H1 (cell line): Measurements from ENCODE around the gene SOX30. TPM values are rescaled to one million over a fixed set of nuclear protein-coding genes. Genes with fewer than 3 reads are reported as not detected.

Experiments
- CTCF ChIA-PET: fragments of 300-600 bp; sonication (Branson Sonifier 250); formaldehyde crosslinking; loops from one replicate; lab custom pipeline; 2021; ENCODE audit not compliant: partially characterized antibody; lab: Charles Lee
- POLR2A ChIA-PET: fragments of 300-600 bp; sonication (Branson Sonifier 250); formaldehyde crosslinking; loops from one replicate; lab custom pipeline; 2021; ENCODE audit warnings: inconsistent platforms; ENCODE audit not compliant: partially characterized antibody; lab: Charles Lee
- DNase-seq, 2 experiments: peaks; one replicate each; pipeline versions ENCODE4 v3.0.0 to v3.0.0-alpha.2; 2010 to 2022; ENCODE audit warnings: low spot score in 2 of 2, low read depth in 1 of 2, mixed read lengths in 1 of 2
- FAIRE-seq: peaks from 2 replicates; lab custom pipeline; 2011; peaks lifted over from hg19 to GRCh38; lab: Jason Lieb, UNC
- H2AFZ ChIP-seq: 2 replicates; pipeline ENCODE4 v1.8.1; 2012; ENCODE audit warnings: low read length, inconsistent platforms
- H2AK5ac ChIP-seq: 2 replicates; pipeline ENCODE4 v1.6.1; 2013; ENCODE audit warnings: low read depth, low read length
- H2BK120ac ChIP-seq: replicated peaks from 2 replicates; pipeline ENCODE3; 2013; ENCODE audit warnings: low read depth, low read length, inconsistent platforms
- H2BK12ac ChIP-seq: 2 replicates; pipeline ENCODE4 v1.6.1; 2013; ENCODE audit warnings: low read depth, low read length
- H2BK15ac ChIP-seq: 2 replicates; pipeline ENCODE4 v1.6.1; 2013; ENCODE audit warnings: low read length
- H2BK20ac ChIP-seq: 2 replicates; pipeline ENCODE4 v1.6.1; 2013; ENCODE audit warnings: low read length
- H2BK5ac ChIP-seq: 2 replicates; pipeline ENCODE4 v1.6.1; 2013; ENCODE audit warnings: low read depth, low read length
- H3K14ac ChIP-seq: 2 replicates; pipeline ENCODE4 v1.6.1; 2013; ENCODE audit warnings: inconsistent platforms; ENCODE audit not compliant: insufficient read length
- H3K18ac ChIP-seq: 2 replicates; pipeline ENCODE4 v1.6.1; 2013; ENCODE audit warnings: low read length; ENCODE audit errors: extremely low read depth
- H3K23ac ChIP-seq: 2 replicates; pipeline ENCODE4 v1.6.1; 2013; ENCODE audit warnings: inconsistent platforms; ENCODE audit not compliant: insufficient read length
- H3K23me2 ChIP-seq: 2 replicates; pipeline ENCODE4 v1.6.1; 2013; ENCODE audit warnings: low read depth, low read length
- H3K27ac ChIP-seq: 2 replicates; pipeline ENCODE4 v1.6.1; 2011; ENCODE audit warnings: low read depth, low read length, inconsistent platforms
- H3K27me3 ChIP-seq, 4 experiments: replicated peaks in 1 of 4; 1 replicate in 1 of 4; 2 replicates in 3 of 4; pipeline versions ENCODE4 v1.6.1 to v1.8.1; 2011 to 2013; ENCODE audit warnings: low read length in 3 of 4, mild to moderate bottlenecking in 3 of 4, inconsistent platforms in 2 of 4, mixed read lengths in 2 of 4, moderate library complexity in 1 of 4; ENCODE audit not compliant: control insufficient read depth in 3 of 4, insufficient read depth in 3 of 4; ENCODE audit errors: extremely low read depth in 1 of 4
- H3K36me3 ChIP-seq, 4 experiments: 2 replicates each; pipeline versions ENCODE4 v1.6.1 to v1.8.1; 2011 to 2013; ENCODE audit warnings: mild to moderate bottlenecking in 4 of 4, low read length in 3 of 4, moderate library complexity in 2 of 4, control low read depth in 1 of 4, inconsistent platforms in 1 of 4; ENCODE audit not compliant: insufficient read depth in 4 of 4, control insufficient read depth in 2 of 4
- H3K4ac ChIP-seq: replicated peaks from 2 replicates; pipeline ENCODE3; 2013; ENCODE audit warnings: low read length, low read depth, mixed read lengths, inconsistent platforms; ENCODE audit not compliant: insufficient read length
- H3K4me1 ChIP-seq, 4 experiments: replicated peaks in 1 of 4; 1 replicate in 1 of 4; 2 replicates in 3 of 4; pipeline versions ENCODE4 v1.6.1 to v1.8.1; 2011 to 2013; ENCODE audit warnings: low read length in 3 of 4, inconsistent platforms in 2 of 4, mixed read lengths in 1 of 4; ENCODE audit not compliant: insufficient read depth in 4 of 4, control insufficient read depth in 3 of 4
- H3K4me2 ChIP-seq, 2 experiments: 2 replicates each; pipeline versions ENCODE4 v1.6.1 to v1.8.1; 2011 to 2013; ENCODE audit warnings: low read depth in 2 of 2, low read length in 2 of 2, control low read depth in 1 of 2, inconsistent platforms in 1 of 2, mild to moderate bottlenecking in 1 of 2; ENCODE audit not compliant: insufficient read depth in 1 of 2
- H3K4me3 ChIP-seq, 4 experiments: fragments of 200-600, 300-600 bp in 1 of 4; sonication (generic), shearing (Covaris generic), sonication (Bioruptor Twin) in 1 of 4; 2 replicates each; pipeline versions ENCODE4 v1.5.1 to v1.8.1; 2011 to 2016; ENCODE audit warnings: low read length in 4 of 4, low read depth in 3 of 4, control low read depth in 2 of 4, inconsistent platforms in 2 of 4, mild to moderate bottlenecking in 2 of 4, mixed read lengths in 1 of 4, moderate library complexity in 1 of 4; ENCODE audit not compliant: insufficient read depth in 2 of 4; ENCODE audit errors: extremely low read depth in 1 of 4
- H3K56ac ChIP-seq: replicated peaks from 2 replicates; pipeline ENCODE3; 2013; ENCODE audit warnings: low read depth, mild to moderate bottlenecking, mixed read lengths, low read length, inconsistent platforms; ENCODE audit not compliant: insufficient read length
- H3K79me1 ChIP-seq: 2 replicates; pipeline ENCODE4 v1.6.1; 2013; ENCODE audit warnings: low read depth, low read length, control low read depth
- H3K79me2 ChIP-seq, 2 experiments: 2 replicates each; pipeline versions ENCODE4 v1.6.1 to v1.8.1; 2012 to 2013; ENCODE audit warnings: low read length in 2 of 2, mild to moderate bottlenecking in 2 of 2, inconsistent platforms in 1 of 2; ENCODE audit not compliant: insufficient read depth in 2 of 2, control insufficient read depth in 1 of 2
- H3K9ac ChIP-seq, 4 experiments: replicated peaks in 1 of 4; 1 replicate in 1 of 4; 2 replicates in 3 of 4; pipeline versions ENCODE4 v1.6.1 to v1.8.1; 2011 to 2013; ENCODE audit warnings: low read depth in 3 of 4, low read length in 3 of 4, control low read depth in 2 of 4, mild to moderate bottlenecking in 2 of 4, moderate library complexity in 2 of 4, inconsistent platforms in 1 of 4; ENCODE audit errors: extremely low read depth in 1 of 4
- H3K9me3 ChIP-seq, 2 experiments: 2 replicates each; pipeline versions ENCODE4 v1.6.1 to v1.8.1; 2012 to 2013; ENCODE audit warnings: mild to moderate bottlenecking in 2 of 2, moderate library complexity in 2 of 2, control low read depth in 1 of 2, inconsistent platforms in 1 of 2, low read depth in 1 of 2, low read length in 1 of 2, mixed read lengths in 1 of 2; ENCODE audit not compliant: insufficient read depth in 2 of 2
- H4K20me1 ChIP-seq, 2 experiments: replicated peaks in 1 of 2; 2 replicates each; pipeline versions ENCODE3 to v1.8.1; 2011 to 2013; ENCODE audit warnings: inconsistent platforms in 2 of 2, low read length in 2 of 2, mild to moderate bottlenecking in 1 of 2; ENCODE audit not compliant: insufficient read depth in 2 of 2, control insufficient read depth in 1 of 2
- H4K5ac ChIP-seq: 2 replicates; pipeline ENCODE4 v1.6.1; 2013; ENCODE audit warnings: low read length, low read depth, mixed read lengths, inconsistent platforms; ENCODE audit not compliant: insufficient read length
- H4K8ac ChIP-seq: 2 replicates; pipeline ENCODE4 v1.8.0; 2013; ENCODE audit warnings: mild to moderate bottlenecking, moderate library complexity, low read length, inconsistent platforms; ENCODE audit not compliant: insufficient read depth; ENCODE audit errors: extremely low read depth
- H4K91ac ChIP-seq: replicated peaks from 2 replicates; pipeline ENCODE3; 2013; ENCODE audit warnings: low read length, mixed read lengths, inconsistent platforms; ENCODE audit not compliant: insufficient read length
- HDAC2 ChIP-seq, 2 experiments: fragments of 300-600 bp in 1 of 2; sonication (generic) in 1 of 2; IDR thresholded peaks; 2 replicates each; pipeline ENCODE4 v1.6.1; 2011 to 2012; ENCODE audit warnings: low read depth in 2 of 2, low read length in 2 of 2, mild to moderate bottlenecking in 2 of 2, moderate library complexity in 2 of 2, borderline replicate concordance in 1 of 2, inconsistent platforms in 1 of 2
- SIX5 ChIP-seq: IDR thresholded peaks from 2 replicates; pipeline ENCODE4 v1.6.1; 2011; ENCODE audit warnings: mild to moderate bottlenecking, low read depth, low read length
- WGBS, 2 experiments: shearing (Covaris generic) in 1 of 2; methylation state at CpG; one replicate each; pipeline versions ENCODE4 v1.1.6 to v1.1.7; 2013 to 2015; ENCODE audit warnings: low lambda C conversion rate in 2 of 2, mixed read lengths in 2 of 2, inconsistent platforms in 1 of 2, low coverage in 1 of 2, missing lambda C conversion rate in 1 of 2; ENCODE audit not compliant: insufficient replicate concordance in 2 of 2, insufficient coverage in 1 of 2, insufficient read length in 1 of 2; ENCODE audit errors: extremely low coverage in 1 of 2, missing lambda C conversion rate in 1 of 2; 5-methylcytosine and 5-hydroxymethylcytosine counted together
- polyA plus RNA-seq, 7 experiments: library from polyadenylated mRNA; depleted of rRNA in 3 of 7; stranded (reverse) in 5 of 7; unstranded in 2 of 7; fragments of >200 nt in 5 of 7; fragments of 200-250 nt in 2 of 7; gene quantifications; 1 replicate in 5 of 7; 2 replicates in 1 of 7; 4 replicates in 1 of 7; pipeline versions ENCODE4 v1.2.1 to v1.2.3, GENCODE V29; 2011 to 2013; ENCODE audit warnings: missing spikeins in 2 of 7, mixed read lengths in 2 of 7
- total RNA-seq: library from RNA; stranded (reverse); fragmentation: NEBNext Ultra II Directional; extraction: Animal tissue kit (Norgen Biotek cat#: 25700); gene quantifications from 2 replicates; pipeline ENCODE4 v1.2.1, GENCODE V29; 2021

Gene SOX30
- total and polyA plus RNA-seq, 2 of the 8 experiments (the other 6 are each of a cell fraction or from before 2014, with no cell fraction given): 0.35 TPM; not detected in 1

GRCh38 chr5:157681048-157681447, 28.8 kb upstream of the SOX30 start:
- Histone ChIP-seq H2BK12ac (no peak overlapping the region), H4K5ac (no peak overlapping the region), H3K4me2 (no peak overlapping the region), H2BK120ac (no peak overlapping the region), H3K9me3 (no peaks in the 10 kb centered on the region), H3K14ac (no peak overlapping the region), H3K4me3 (no peak overlapping the region), H3K4me1 (no peaks in the 10 kb centered on the region), H3K27ac (no peak overlapping the region), H4K91ac (no peak overlapping the region), H2AK5ac (no peak overlapping the region), H2BK5ac (no peak overlapping the region), H4K20me1 (no peaks in the 10 kb centered on the region), H3K9ac (no peak overlapping the region), H3K23ac (no peak overlapping the region), H2BK20ac (no peak overlapping the region), H4K8ac (no peak overlapping the region), H2BK15ac (no peak overlapping the region), H3K18ac (no peak overlapping the region), H3K36me3 (no peaks in the 10 kb centered on the region), H3K23me2 (no peaks in the 10 kb centered on the region), H3K27me3 (no peaks in the 10 kb centered on the region), H3K79me2 (no peaks in the 10 kb centered on the region), H3K56ac (no peak overlapping the region), H3K79me1 (no peaks in the 10 kb centered on the region), H2AFZ (no peak overlapping the region), H3K4ac (no peak overlapping the region)
- ChIA-PET POLR2A (no interaction called here), CTCF (interaction anchor here (1.6 to 3.5 kb wide), 3 partner anchors 9 to 62 kb away, joined by 6 to 15 read pairs (median 13); partner anchors contain the start of gene LSM11)
- FAIRE-seq: no peak
- 86% methylated on average over 4 of the region's 4 CpGs; no CpG with 5 or more reads in 1 of the 2 experiments for WGBS, 2 experiments
- no peak for DNase-seq
- TF ChIP-seq HDAC2 (IDR thresholded peaks at IDR 0.05; ENCODE audit: borderline replicate concordance in 1 of 2, low read depth in 2 of 2, low read length in 2 of 2) (no peak), SIX5 (no peak)
